KMS-11 (cell line): ENCODE results near the gene MIB2.
A peak's percentile ranks its signal among the peaks of the same experiment; 100 is the strongest.

Experiments
- H2AFZ ChIP-seq: fragments of 200-600 bp; sonication (generic); 2 replicates; pipeline ENCODE4 v1.6.1; 2016; ENCODE audit warnings: antibody characterized with exemption, mixed run types, low read depth
- H3K27ac ChIP-seq: fragments of 200-600 bp; sonication (generic); 2 replicates; pipeline ENCODE4 v1.6.1; 2016; ENCODE audit warnings: mild to moderate bottlenecking, mixed run types
- H3K27me3 ChIP-seq: fragments of 200-600 bp; sonication (generic); 2 replicates; pipeline ENCODE4 v1.6.1; 2017; ENCODE audit warnings: mild to moderate bottlenecking, low read depth, mixed run types, moderate library complexity; ENCODE audit not compliant: insufficient read depth
- H3K36me3 ChIP-seq: fragments of 200-600 bp; sonication (generic); 2 replicates; pipeline ENCODE4 v1.6.1; 2017; ENCODE audit warnings: mild to moderate bottlenecking, mixed run types; ENCODE audit not compliant: insufficient read depth
- H3K4me1 ChIP-seq: fragments of 200-600 bp; sonication (generic); 2 replicates; pipeline ENCODE4 v1.6.1; 2016; ENCODE audit warnings: mild to moderate bottlenecking, low read depth, mixed run types; ENCODE audit not compliant: poor library complexity, severe bottlenecking
- H3K4me2 ChIP-seq: fragments of 200-600 bp; sonication (generic); 2 replicates; pipeline ENCODE4 v1.7.0; 2016; ENCODE audit warnings: mild to moderate bottlenecking, mixed run types
- H3K4me3 ChIP-seq: fragments of 200-600 bp; sonication (generic); IDR thresholded peaks from 2 replicates; pipeline ENCODE4 v1.6.1; 2017; ENCODE audit warnings: low read depth, low read length, mixed read lengths; ENCODE audit not compliant: insufficient read depth
- H3K79me2 ChIP-seq: fragments of 200-600 bp; sonication (generic); 2 replicates; pipeline ENCODE4 v1.6.1; 2016; ENCODE audit warnings: low read depth, mixed run types; ENCODE audit not compliant: insufficient read depth
- H3K9ac ChIP-seq: fragments of 200-600 bp; sonication (generic); 2 replicates; pipeline ENCODE4 v1.6.1; 2016; ENCODE audit warnings: mild to moderate bottlenecking, mixed run types
- H4K20me1 ChIP-seq: fragments of 200-600 bp; sonication (generic); 2 replicates; pipeline ENCODE4 v1.6.1; 2016; ENCODE audit warnings: mild to moderate bottlenecking, mixed run types; ENCODE audit not compliant: insufficient read depth
- TF ChIP-seq, protein P1 (sequence below): fragments of 200-600 bp; sonication (generic); conservative IDR thresholded peaks from 2 replicates; pipeline ENCODE4 v1.6.1; 2017; ENCODE audit warnings: low read depth, mild to moderate bottlenecking, antibody characterized with exemption, low read length, moderate library complexity, mixed read lengths

Gene MIB2

DNA sequence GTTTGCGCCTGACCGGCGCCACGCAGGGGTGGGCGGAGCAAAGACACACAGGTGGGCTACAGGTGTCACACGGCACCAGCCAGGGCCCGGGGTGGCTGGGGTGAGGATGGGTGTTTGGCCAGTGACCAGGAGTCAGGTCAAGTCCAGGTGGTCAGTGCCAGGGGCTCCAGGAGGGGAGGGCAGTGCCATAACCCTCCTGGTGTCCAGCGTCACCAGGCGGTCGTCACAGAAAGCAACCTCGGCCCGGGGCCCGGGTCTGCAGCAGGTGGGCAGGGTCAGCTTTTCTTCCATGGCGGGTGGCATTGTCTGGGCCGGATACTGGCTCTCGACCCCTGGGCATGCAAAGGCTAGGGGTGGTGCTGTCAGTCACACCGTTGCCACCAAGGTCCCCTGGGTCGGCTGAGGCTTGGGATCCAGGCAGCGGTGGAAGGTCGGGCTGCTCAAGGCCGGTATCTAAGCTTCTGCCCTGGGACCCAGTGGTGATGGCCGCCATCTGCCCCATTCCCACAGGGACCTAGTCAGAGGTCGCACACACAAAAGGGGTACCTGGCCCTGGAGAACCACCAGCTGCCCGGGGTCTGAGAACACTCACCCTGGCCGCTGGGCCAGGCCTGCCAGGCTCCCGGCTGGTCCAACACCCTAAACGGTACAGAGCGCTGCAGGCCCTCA, 17.1 kb upstream of the MIB2 start:
- Histone ChIP-seq H4K20me1 (no peaks in the 10 kb centered on the region), H2AFZ (no peak overlapping the region), H3K79me2 (no peaks in the 10 kb centered on the region), H3K27ac (no peak overlapping the region), H3K36me3 (no peaks in the 10 kb centered on the region), H3K4me3 (no peak overlapping the region), H3K9ac (no peak overlapping the region), H3K4me1 (peaks cover 26% of the 10 kb centered on the region), H3K4me2 (no peak overlapping the region; the same call in 1 of the 2 replicates), H3K27me3 (peaks cover 40% of the 10 kb centered on the region)
- TF ChIP-seq, protein P1, sequence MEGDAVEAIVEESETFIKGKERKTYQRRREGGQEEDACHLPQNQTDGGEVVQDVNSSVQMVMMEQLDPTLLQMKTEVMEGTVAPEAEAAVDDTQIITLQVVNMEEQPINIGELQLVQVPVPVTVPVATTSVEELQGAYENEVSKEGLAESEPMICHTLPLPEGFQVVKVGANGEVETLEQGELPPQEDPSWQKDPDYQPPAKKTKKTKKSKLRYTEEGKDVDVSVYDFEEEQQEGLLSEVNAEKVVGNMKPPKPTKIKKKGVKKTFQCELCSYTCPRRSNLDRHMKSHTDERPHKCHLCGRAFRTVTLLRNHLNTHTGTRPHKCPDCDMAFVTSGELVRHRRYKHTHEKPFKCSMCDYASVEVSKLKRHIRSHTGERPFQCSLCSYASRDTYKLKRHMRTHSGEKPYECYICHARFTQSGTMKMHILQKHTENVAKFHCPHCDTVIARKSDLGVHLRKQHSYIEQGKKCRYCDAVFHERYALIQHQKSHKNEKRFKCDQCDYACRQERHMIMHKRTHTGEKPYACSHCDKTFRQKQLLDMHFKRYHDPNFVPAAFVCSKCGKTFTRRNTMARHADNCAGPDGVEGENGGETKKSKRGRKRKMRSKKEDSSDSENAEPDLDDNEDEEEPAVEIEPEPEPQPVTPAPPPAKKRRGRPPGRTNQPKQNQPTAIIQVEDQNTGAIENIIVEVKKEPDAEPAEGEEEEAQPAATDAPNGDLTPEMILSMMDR: no peak

DNA sequence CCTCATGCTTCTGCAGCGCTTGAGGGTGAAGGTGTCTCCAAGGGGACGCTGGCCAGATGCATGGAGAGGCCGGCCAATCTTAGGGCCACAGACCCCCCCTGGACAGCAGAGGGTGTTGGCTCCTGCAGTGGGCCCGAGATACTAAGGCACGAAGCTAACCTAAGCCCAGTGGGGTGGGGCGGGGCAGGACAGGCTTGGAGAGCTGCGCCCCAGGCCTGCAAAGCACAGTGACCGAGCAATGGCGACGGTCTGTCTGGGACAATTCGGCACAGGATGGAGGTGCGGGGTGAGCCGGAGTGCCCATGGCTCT, 16.6 kb upstream of the MIB2 start:
- Histone ChIP-seq H3K27ac (no peak overlapping the region), H3K27me3 (peaks cover 40% of the 10 kb centered on the region), H2AFZ (peak overlapping the region; percentile 30; the same call in 1 of the 2 replicates), H3K4me3 (no peak overlapping the region), H3K9ac (no peak overlapping the region), H3K79me2 (no peaks in the 10 kb centered on the region), H3K36me3 (no peaks in the 10 kb centered on the region), H3K4me2 (no peak overlapping the region), H3K4me1 (peaks cover 31% of the 10 kb centered on the region), H4K20me1 (no peaks in the 10 kb centered on the region)
- TF ChIP-seq, protein P1: no peak

DNA sequence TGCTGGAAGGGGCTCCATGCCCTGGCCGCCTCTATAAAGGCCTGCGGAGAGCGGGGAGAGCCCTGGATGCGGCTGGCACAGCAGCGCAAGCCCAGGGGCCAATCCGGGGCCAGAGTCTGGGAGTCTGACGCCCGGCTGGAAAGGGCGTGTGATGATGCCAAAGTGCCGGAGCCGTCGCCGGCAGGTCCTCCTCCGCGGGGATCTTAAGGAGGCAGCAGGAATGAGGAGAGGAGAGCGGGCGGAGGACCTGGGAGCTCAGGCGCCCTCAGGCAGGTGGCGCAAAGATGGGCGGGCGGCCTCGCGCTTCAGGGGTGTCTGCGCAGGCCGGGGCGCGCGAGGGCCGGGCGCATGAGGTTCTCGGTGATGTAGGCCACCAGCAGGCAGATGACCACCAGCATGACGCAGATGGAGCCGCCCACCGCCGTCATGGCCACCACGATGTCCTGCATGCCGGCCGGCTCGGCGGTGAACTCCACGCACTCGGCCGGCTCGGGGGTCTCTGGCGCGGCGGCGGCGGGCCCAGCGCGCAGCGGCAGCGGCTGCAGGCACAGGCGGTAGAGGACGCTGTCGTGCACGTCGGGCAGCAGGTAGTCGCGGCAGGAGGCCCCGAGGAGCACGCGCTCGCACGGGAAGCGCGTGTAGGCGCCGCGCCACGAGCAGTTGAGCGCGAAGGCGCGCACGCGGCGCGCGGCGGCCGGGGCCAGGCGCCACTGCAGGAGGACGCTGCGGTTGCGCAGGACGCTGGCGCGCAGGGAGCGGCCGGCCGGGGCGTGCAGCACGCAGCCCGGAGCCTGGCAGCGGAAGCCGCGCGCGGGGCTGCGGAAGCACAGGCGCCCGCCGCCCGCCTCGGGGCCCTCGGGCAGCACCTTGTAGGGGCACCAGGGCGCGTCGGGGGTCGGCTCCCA, 16.0 kb upstream of the MIB2 start:
- Histone ChIP-seq H3K4me3 (no peak overlapping the region), H3K4me2 (no peak overlapping the region), H3K4me1 (peaks cover 32% of the 10 kb centered on the region), H4K20me1 (no peaks in the 10 kb centered on the region), H3K79me2 (no peaks in the 10 kb centered on the region), H2AFZ (peak overlapping the region; percentile 30; the same call in 1 of the 2 replicates), H3K36me3 (no peaks in the 10 kb centered on the region), H3K9ac (no peak overlapping the region), H3K27me3 (peaks cover 40% of the 10 kb centered on the region), H3K27ac (no peak overlapping the region)
- TF ChIP-seq, protein P1: no peak

DNA sequence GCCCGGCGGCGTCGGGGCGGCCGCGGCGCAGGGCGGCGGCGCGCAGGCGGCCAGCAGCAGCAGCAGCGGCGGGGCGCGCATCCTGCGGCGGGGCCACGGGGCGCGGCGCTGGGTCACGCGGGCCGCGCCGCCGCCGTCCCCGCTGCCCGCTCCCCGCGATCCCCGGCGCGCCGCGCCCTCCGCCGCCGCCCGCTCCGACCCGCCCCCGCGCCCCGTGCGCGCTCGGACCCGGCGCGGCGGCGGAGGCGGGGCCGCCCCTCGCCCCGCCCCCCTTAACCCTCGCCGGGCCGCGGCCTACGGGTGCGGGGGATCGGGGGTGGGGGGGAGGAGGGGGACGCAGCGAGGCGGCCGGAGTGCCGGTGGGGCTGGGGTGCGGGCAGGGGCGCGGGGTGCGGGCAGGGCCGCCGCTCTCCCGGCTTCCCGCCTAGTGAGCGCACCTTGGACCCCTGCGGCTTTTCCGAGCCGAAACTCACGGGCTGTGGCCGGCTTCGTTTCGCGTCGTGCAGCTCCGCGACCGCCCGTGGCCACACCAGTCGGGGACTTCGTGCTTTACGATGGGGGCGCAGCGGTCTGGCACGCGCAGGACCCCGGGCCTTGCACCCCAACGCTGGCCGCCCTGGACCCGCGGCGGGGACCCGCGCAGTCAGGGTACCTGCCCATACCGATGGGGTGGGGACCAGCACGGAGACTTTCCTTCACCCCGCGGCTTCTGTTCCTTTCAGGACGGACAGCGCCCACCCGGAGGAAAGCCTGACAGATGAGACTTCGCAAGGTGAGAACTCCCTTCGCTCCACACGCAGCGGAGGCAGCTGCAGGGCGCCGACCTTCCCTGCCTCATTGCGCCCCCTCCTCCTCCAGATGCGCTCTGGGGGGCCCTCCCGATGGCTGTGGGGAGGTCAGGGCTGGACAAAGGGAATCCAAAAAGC, 15.1 kb upstream of the MIB2 start, which contains the start of gene FNDC10:
Gene FNDC10 (minus strand): TSS at position 201 of the 926 bp plus-strand sequence. CDS start 120 bp downstream, at position 81.
- Histone ChIP-seq H3K4me2 (no peak within 1 kb of the TSS), H3K79me2 (no peaks in the 10 kb centered on the region), H3K4me3 (no peak within 1 kb of the TSS), H3K36me3 (no peaks in the 10 kb centered on the region), H4K20me1 (no peaks in the 10 kb centered on the region), H2AFZ (peak within 1 kb of the TSS; percentile 30; the same call in 1 of the 2 replicates), H3K9ac (no peak within 1 kb of the TSS), H3K27ac (no peak within 1 kb of the TSS), H3K4me1 (peaks cover 32% of the 10 kb centered on the region), H3K27me3 (peaks cover 36% of the 10 kb centered on the region)
- TF ChIP-seq, protein P1: no peak
